Activated CD8-positive, alpha-beta T cell treated with anti-CD3 and anti-CD28 coated beads for 36 hours (primary cell): ENCODE data around the gene CAMK1D. TPM values are rescaled to one million over a fixed set of nuclear protein-coding genes. Genes with fewer than 3 reads are reported as not detected.
A peak's percentile ranks its signal among the peaks of the same experiment; 100 is the strongest.

Experiments
- ATAC-seq: fragments of 200-7000 bp; cut with Tn5 transposase; one replicate; pipeline ENCODE4 v1.10.0; 2021; ENCODE audit warnings: mild to moderate bottlenecking, moderate library complexity
- CTCF ChIA-PET: fragments of 350-600 bp; sonication (Branson Sonifier 250); formaldehyde crosslinking; loops from one replicate; lab custom pipeline; 2021; ENCODE audit warnings: antibody characterized with exemption; lab: Charles Lee
- POLR2A ChIA-PET: fragments of 350-600 bp; sonication (Branson Sonifier 250); formaldehyde crosslinking; loops from one replicate; lab custom pipeline; 2021; ENCODE audit warnings: antibody characterized with exemption; lab: Charles Lee
- DNase-seq: peaks from one replicate; pipeline ENCODE4 v3.0.0-alpha.2; 2020
- H3K27ac Mint-ChIP-seq: one replicate; pipeline ENCODE4 v1.8.0; 2021; ENCODE audit warnings: mild to moderate bottlenecking, mixed read lengths
- H3K27me3 Mint-ChIP-seq: one replicate; pipeline ENCODE4 v1.8.0; 2021; ENCODE audit warnings: mixed read lengths
- H3K36me3 Mint-ChIP-seq: one replicate; pipeline ENCODE4 v1.8.0; 2021; ENCODE audit warnings: low read depth, mixed read lengths
- H3K4me1 Mint-ChIP-seq: one replicate; pipeline ENCODE4 v1.8.0; 2021; ENCODE audit warnings: low read depth, mixed read lengths
- H3K4me3 Mint-ChIP-seq: one replicate; pipeline ENCODE4 v1.8.0; 2021; ENCODE audit warnings: mild to moderate bottlenecking, moderate library complexity, mixed read lengths
- H3K9me3 Mint-ChIP-seq: one replicate; pipeline ENCODE4 v1.8.0; 2021; ENCODE audit warnings: mixed read lengths
- CTCF ChIP-seq: fragments of 200-600 bp; IDR thresholded peaks from one replicate; pipeline ENCODE4 v1.8.0; 2022; ENCODE audit warnings: antibody characterized with exemption, mild to moderate bottlenecking
- intact Hi-C: fragments of 100-400 bp; cut with micrococcal nuclease; formaldehyde crosslinking; loops from one replicate; pipeline ENCODE4 v1.10.0; 2022
- total RNA-seq, 2 experiments: library from RNA; stranded (reverse); gene quantifications; one replicate each; pipeline ENCODE4 v1.2.3, GENCODE V29; 2021

Gene CAMK1D
- total RNA-seq, 2 experiments from 2014 or later: 13.8 TPM

GRCh38 chr10:12717981-12718707 is 368.8 kb downstream of the CAMK1D start:
- intact Hi-C loops: loop anchor here (10.0 kb wide), 1 partner anchor 357 kb away; no protein-coding TSS in a partner anchor
- H3K27me3 Mint-ChIP-seq: no peaks in the 10 kb centered on the region
- no peak for ATAC-seq
- H3K27ac Mint-ChIP-seq: no peak overlapping the region
- ChIA-PET POLR2A (no interaction called here), CTCF (interaction anchor here (1.0 kb wide), 1 partner anchor 16 kb away, joined by 4 read pairs; no protein-coding TSS in a partner anchor)
- DNase-seq: no peak
- no peak for TF ChIP-seq CTCF
- H3K36me3 Mint-ChIP-seq: peaks cover 4% of the 10 kb centered on the region
- H3K4me1 Mint-ChIP-seq: peaks cover 17% of the 10 kb centered on the region
- no peaks in the 10 kb centered on the region for H3K9me3 Mint-ChIP-seq
- no peak overlapping the region for H3K4me3 Mint-ChIP-seq

GRCh38 chr10:12719365-12719764 is 370.0 kb downstream of the CAMK1D start:
- POLR2A ChIA-PET: interaction anchor here (0.6 kb wide), 2 partner anchors 15 to 487 kb away, joined by 3 read pairs; no protein-coding TSS in a partner anchor
- peak overlapping the region; percentile 15 for H3K27ac Mint-ChIP-seq
- ATAC-seq (no peak), DNase-seq (no peak)
- peaks cover 21% of the 10 kb centered on the region for H3K4me1 Mint-ChIP-seq
- no peak for TF ChIP-seq CTCF
- H3K9me3 Mint-ChIP-seq: no peaks in the 10 kb centered on the region
- CTCF ChIA-PET: interaction anchor here (1.5 kb wide), 1 partner anchor 12 kb away, joined by 3 read pairs; no protein-coding TSS in a partner anchor
- intact Hi-C loops: loop anchor here (10.0 kb wide), 1 partner anchor 355 kb away; no protein-coding TSS in a partner anchor
- peaks cover 4% of the 10 kb centered on the region for H3K36me3 Mint-ChIP-seq
- H3K4me3 Mint-ChIP-seq: no peak overlapping the region
- no peaks in the 10 kb centered on the region for H3K27me3 Mint-ChIP-seq

- intact Hi-C loops: no loop called here
- H3K27ac Mint-ChIP-seq: peak overlapping the region; percentile 30
- ATAC-seq: peak; percentile 68
Observed at GRCh38 chr10:12720217-12720981, 371.1 kb downstream of the CAMK1D start.

GRCh38 chr10:12721334-12721733 is 372.0 kb downstream of the CAMK1D start:
- ATAC-seq (no peak), DNase-seq (no peak)
- ChIA-PET POLR2A (no interaction called here), CTCF (interaction anchor here (1.0 to 1.1 kb wide), 2 partner anchors 10 to 12 kb away, joined by 3 read pairs; no protein-coding TSS in a partner anchor)
- Mint-ChIP-seq H3K27ac (no peak overlapping the region), H3K9me3 (no peaks in the 10 kb centered on the region), H3K4me1 (peaks cover 31% of the 10 kb centered on the region), H3K36me3 (peaks cover 4% of the 10 kb centered on the region), H3K27me3 (no peaks in the 10 kb centered on the region), H3K4me3 (no peak overlapping the region)
- no peak for TF ChIP-seq CTCF
- intact Hi-C loops: no loop called here

More at GRCh38 chr10:12720217-12720981, 371.1 kb downstream of the CAMK1D start:
- H3K36me3 Mint-ChIP-seq: peaks cover 4% of the 10 kb centered on the region
- no peak for TF ChIP-seq CTCF
- peaks cover 30% of the 10 kb centered on the region for H3K4me1 Mint-ChIP-seq
- peak; percentile 37 for DNase-seq
- H3K27me3 Mint-ChIP-seq: no peaks in the 10 kb centered on the region
- H3K4me3 Mint-ChIP-seq: no peak overlapping the region
- POLR2A ChIA-PET: interaction anchor here (0.6 kb wide), 1 partner anchor 14 kb away, joined by 3 read pairs; no protein-coding TSS in a partner anchor
- CTCF ChIA-PET: interaction anchor here (1.0 to 1.5 kb wide), 2 partner anchors 10 to 13 kb away, joined by 3 read pairs; no protein-coding TSS in a partner anchor
- H3K9me3 Mint-ChIP-seq: no peaks in the 10 kb centered on the region
